GM21526 (cell line): ENCODE results near the gene ARID3A.

ENCODE experiments used
- ATAC-seq: cut with Tn5 transposase; IDR thresholded peaks from one replicate; pipeline ENCODE4 v1.9.1; 2021; ENCODE audit warnings: moderate library complexity; ENCODE audit not compliant: unreplicated experiment, low FRiP score

ARID3A gene

DNA sequence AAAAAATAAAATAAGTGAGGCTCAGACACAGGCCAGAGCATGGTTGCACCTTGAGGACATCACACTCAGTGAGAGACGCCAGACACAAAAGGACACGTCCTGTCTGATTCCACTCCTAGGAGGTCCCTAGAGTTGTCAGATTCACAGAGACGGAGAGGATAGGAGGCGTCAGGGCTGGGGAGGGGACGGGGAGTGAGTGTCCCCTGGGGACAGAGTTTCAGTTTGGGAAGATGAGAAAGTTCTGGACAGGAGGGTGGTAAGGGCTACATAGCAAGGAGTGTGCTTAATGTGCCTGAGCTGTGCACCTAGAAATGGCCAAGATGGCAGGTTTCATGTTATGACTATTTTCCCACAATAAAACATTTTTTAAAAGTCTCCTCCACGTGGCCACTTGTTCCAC is 72.2 kb downstream of the ARID3A start:
- ATAC-seq, result no peak

DNA sequence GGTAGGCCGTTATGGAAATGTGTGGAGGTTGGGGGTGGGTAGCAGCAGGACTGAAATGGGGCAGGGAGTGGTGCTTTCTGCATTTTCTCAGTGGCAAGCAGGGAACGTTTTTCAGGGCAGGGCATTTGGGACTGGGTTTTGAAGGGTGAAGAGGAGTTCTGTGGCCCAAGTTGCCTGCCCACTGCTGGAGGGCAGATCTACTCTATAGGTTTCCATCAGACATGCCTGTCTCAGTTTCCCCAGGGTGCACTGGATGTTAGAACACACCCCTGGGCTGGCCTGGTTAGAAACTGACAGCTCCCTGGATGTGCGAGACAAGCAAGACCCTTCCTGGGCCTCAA is 73.5 kb downstream of the ARID3A start:
- no peak for ATAC-seq

DNA sequence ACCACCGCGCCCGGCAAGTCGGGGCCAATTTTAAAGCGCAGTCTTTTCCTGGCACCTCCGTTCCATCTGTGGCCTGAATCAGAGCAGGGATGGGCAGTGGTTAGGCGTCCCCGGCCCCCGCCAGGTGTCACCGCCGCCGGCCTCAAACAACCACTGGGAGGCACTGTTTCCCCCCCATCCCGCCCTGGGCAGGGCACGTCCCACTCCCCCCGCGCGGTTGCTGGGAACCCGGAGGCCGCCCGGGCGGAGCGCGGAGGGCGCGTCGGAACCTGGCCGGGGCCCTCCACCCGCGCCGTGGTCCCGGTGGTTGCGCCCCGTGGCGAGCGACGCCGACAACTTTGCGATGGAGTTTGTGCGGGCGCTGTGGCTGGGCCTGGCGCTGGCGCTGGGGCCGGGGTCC is 74.3 kb downstream of the ARID3A start, which contains the start of gene GRIN3B:
Gene GRIN3B, plus strand, starts transcription at position 325 of the 400 bp plus-strand sequence. Its CDS starts 19 bp downstream, at position 344.
- no peak for ATAC-seq

DNA sequence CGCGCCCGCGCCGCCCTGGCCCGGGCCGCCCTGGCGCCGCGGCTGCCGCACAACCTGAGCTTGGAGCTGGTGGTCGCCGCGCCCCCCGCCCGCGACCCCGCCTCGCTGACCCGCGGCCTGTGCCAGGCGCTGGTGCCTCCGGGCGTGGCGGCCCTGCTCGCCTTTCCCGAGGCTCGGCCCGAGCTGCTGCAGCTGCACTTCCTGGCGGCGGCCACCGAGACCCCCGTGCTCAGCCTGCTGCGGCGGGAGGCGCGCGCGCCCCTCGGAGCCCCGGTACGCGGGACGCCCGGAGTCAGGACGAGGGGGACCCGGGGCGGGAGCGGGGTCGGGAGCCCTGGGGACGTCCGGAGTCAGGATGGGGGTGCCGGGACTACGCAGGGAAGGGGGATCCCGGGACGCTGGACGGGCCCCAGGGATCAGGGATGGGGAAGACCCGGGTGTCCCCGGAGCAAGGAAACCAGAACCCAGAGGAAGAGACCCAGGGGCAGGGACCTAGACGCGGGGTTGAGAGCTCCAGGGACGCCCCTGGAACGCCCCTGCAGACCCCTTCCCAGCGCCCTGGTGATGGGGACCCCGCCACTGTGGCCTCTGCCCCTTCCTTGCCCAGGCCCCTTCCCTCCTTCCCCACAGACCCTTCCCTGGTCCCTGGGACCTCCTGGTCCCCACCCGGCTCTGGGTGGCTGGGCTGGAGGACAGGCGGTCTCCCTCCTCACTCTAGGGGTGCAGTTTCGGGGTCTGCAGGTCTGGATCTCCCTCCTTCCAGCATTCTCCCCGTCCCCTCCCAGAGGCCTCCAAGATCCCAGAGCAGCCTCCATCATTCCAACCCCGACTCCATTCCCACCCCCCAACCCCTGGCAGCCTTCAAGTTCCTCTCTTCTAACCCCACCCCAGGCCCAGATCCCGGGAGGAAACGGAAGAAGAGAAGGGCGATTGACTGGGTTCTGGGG is 75.0 kb downstream of the ARID3A start:
- ATAC-seq, result no peak

DNA sequence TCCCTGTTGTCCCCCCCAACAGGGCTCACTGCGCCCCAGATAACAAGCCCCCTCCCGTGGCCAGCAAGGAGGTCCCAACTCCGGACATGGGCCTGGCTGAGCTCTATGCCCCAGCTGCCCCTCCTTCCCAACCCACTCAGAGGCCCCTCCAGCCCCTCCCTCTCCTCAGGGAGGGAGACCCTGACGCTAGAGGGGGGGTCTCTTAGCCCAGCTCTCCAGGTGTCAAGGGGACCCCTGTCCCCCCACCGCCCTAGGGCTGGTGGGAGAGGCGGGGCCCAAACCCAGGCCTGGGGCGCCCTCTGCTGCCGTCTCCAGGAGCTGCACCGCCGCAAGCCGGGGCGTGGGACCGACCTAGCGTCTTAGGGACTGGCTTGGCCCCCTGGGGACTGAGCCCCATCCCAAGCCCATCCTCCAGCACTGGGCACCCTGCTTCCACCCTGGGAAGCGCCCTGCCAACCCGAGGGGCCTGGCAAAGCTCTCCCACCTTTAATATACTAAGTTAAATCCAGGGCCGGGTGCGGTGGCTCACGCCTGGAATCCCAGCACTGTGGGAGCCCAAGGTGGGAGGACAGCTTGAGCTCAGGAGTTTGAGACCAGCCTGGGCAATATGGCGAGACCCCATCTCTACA is 75.8 kb downstream of the ARID3A start:
- ATAC-seq, result no peak

DNA sequence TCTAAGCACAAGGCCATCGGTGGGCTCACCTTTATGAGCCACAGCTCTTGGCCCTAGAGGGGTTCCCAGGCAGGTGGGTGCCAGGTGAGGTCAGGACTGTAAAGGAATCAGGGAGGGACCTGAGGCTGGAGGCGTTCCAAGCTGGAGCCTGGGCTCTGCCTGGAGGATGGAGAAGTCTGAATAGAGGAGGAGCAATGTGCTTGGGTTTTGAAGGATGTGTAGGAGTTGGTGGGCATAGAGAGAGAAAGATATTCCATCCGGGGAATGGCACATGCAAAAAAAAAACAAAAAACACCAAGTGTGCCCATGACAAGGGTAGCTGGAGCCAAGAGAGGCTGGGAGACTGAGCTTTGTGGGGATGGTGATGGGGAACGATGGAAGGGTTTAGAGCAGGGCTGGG is 76.8 kb downstream of the ARID3A start:
- ATAC-seq, result no peak

DNA sequence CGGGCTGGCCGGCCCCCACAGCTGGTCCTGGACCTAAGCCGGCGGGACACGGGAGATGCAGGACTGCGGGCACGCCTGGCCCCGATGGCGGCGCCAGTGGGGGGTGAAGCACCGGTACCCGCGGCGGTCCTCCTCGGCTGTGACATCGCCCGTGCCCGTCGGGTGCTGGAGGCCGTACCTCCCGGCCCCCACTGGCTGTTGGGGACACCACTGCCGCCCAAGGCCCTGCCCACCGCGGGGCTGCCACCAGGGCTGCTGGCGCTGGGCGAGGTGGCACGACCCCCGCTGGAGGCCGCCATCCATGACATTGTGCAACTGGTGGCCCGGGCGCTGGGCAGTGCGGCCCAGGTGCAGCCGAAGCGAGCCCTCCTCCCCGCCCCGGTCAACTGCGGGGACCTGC is 77.4 kb downstream of the ARID3A start:
- ATAC-seq, result no peak

DNA sequence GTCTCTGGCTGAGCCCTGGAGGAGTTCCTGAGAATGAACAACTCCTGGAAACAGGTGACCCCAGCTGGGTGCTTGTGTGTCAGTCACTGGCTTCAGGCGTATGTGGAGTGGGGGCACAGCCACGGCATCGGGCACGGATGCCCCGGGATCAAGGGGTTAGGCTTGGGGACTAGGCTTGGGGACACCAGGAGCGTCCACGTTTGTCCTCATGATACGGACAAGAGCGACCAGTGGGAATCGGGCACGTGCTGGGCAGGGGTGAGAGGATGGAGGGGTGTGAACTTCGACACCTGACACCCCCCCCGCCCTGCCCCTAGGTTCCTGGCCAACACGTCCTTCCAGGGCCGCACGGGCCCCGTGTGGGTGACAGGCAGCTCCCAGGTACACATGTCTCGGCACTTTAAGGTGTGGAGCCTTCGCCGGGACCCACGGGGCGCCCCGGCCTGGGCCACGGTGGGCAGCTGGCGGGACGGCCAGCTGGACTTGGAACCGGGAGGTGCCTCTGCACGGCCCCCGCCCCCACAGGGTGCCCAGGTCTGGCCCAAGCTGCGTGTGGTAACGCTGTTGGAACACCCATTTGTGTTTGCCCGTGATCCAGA is 78.5 kb downstream of the ARID3A start:
- no peak for ATAC-seq

DNA sequence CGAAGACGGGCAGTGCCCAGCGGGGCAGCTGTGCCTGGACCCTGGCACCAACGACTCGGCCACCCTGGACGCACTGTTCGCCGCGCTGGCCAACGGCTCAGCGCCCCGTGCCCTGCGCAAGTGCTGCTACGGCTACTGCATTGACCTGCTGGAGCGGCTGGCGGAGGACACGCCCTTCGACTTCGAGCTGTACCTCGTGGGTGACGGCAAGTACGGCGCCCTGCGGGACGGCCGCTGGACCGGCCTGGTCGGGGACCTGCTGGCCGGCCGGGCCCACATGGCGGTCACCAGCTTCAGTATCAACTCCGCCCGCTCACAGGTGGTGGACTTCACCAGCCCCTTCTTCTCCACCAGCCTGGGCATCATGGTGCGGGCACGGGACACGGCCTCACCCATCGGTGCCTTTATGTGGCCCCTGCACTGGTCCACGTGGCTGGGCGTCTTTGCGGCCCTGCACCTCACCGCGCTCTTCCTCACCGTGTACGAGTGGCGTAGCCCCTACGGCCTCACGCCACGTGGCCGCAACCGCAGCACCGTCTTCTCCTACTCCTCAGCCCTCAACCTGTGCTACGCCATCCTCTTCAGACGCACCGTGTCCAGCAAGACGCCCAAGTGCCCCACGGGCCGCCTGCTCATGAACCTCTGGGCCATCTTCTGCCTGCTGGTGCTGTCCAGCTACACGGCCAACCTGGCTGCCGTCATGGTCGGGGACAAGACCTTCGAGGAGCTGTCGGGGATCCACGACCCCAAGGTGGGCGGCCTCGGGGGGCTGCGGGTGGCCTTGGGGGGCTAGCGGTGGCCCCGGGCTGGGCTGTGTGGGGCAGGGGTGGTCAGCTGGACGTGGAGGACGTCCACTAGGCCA is 79.2 kb downstream of the ARID3A start:
- ATAC-seq, result no peak

DNA sequence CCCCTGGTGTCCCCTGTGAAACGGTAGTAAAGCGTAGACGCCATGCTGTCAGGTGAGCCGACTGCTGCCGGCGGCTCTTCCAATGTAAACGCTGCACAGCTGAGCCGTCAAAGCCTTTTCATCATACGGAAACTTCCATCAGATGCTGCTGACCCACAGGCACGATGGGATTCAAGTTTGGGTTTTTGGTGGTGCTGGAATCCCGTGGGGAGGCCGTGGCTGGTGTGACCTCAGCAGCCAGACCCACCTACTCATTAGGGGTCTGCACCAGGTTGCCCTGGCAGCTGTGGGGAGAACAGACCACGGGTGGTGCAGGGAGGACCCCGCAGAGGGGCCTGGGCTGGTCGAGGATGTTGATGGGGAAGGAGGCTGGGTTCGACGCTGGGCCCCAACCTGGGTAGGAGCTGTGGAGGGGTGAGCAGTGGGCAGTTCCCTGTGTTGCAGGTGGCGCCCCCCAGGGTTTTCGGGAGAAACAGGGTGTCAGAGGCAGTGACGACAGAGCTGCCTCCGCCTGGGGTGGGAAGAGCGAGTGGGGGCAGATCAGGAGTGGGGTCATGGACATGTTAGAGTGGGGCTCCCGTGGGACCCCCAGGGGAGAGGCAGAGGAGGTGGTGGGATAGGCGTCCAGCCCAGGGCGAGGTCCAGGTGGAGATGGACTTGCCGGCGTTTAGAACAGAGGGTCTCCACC is 81.0 kb downstream of the ARID3A start:
- no peak for ATAC-seq

DNA sequence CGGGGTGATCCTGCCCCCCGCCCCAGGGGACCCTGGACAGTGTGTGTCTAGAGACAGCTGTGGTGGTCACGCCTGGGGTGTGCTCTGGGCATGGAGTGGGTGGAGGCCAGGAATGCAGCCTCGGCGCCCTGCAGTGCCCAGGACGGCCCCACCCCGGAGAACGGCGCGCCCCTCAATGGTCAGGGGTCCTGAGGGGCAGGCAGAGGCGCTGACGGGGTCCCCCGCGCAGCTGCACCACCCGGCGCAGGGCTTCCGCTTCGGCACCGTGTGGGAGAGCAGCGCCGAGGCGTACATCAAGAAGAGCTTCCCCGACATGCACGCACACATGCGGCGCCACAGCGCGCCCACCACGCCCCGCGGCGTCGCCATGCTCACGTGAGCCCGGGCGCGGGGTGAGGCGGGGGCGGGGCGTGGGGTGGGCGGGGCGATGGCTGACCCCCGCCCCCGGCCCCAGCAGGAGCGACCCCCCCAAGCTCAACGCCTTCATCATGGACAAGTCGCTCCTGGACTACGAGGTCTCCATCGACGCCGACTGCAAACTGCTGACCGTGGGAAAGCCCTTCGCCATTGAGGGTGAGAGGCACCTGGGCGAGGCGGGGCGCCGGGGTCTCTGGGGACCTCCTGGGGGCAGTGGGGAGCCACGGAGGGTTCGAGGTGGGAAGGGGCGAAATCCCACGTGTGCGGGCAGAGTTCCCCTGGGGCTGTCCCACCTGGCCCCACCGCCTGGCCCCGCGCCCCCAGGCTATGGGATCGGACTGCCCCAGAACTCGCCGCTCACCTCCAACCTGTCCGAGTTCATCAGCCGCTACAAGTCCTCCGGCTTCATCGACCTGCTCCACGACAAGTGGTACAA is 81.8 kb downstream of the ARID3A start:
- no peak for ATAC-seq

DNA sequence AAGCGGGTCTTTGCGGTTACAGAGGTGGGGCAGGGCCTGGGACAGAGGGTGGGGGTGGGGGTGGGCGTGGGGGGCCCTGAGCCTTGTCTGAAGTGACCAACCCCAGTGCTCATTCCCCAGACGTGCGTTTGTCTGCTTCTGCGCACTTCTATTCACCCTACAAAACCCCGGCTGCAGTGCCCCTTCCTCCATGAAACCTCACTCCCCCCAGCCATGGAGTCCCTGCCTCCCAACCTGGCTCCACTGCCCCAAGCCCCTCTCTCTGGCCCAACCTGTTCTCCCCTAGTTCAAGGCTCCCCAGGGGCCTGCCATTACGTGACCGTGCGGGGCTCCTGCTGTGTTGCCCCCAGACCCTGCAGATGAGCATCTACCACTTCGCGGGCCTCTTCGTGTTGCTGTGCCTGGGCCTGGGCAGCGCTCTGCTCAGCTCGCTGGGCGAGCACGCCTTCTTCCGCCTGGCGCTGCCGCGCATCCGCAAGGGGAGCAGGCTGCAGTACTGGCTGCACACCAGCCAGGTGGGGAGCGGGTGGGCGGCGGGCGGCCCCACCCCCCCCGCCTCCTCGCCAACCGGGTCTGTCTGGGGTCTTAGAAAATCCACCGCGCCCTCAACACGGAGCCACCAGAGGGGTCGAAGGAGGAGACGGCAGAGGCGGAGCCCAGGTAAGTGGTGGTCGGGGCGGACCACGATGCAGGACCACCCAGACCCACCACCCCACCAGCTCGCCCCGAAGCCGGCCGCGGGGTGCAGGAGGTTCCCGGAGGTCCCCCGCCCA is 82.6 kb downstream of the ARID3A start:
- ATAC-seq, result no peak

DNA sequence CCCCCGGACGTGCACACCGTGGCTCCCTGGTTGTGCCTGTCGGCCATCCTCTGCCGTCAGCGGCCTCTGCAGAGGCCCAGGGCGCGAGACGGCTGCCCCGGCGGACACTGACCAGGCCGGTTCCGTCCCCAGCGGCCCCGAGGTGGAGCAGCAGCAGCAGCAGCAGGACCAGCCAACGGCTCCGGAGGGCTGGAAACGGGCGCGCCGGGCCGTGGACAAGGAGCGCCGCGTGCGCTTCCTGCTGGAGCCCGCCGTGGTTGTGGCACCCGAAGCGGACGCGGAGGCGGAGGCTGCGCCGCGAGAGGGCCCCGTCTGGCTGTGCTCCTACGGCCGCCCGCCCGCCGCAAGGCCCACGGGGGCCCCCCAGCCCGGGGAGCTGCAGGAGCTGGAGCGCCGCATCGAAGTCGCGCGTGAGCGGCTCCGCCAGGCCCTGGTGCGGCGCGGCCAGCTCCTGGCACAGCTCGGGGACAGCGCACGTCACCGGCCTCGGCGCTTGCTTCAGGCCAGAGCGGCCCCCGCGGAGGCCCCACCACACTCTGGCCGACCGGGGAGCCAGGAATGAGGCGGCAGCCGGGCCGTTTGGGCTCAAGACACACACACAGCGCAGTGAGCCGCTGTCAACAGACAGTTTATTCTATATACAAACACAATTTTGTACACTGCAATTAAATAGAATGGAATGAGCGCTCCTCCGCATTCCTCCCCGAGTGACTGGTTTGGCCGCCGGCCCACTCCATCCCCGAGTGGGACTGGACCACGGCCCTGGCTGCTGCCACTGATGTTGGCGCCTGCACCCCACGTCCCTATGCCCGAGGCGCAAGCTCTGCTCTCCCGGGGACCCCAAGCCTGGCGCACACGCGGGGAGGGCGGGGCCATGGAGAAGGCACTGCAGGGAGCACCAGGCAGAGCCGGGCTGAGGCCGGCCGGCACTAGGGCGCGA is 83.5 kb downstream of the ARID3A start:
- ATAC-seq, result no peak

DNA sequence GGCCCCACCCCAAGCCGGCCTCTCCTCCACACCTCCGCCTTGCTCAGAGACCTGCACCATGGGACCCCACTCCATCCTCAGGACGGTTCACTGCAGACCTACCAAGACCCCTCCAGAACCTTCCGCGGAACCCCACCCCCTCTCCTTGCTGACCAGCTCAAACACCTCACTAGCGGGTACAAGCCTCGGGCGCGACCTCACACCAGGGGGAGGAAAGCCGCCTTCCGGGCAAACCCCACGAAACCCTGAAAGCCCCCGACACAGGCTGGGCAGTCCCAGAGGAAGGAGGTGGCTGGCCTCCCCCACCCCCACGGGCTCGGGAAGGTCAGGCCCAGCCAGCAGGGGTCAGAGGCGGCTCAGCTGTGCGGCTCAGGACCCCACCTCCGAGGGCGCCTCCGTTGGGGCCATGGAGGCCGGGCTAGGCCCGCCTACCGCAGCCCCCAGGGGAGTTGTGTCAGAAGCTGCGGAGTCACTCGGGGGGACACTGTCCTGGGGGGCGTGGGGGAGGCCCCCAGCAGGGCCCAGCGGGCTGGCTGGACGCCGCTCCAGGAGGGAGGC is 84.2 kb downstream of the ARID3A start:
- ATAC-seq, result no peak

DNA sequence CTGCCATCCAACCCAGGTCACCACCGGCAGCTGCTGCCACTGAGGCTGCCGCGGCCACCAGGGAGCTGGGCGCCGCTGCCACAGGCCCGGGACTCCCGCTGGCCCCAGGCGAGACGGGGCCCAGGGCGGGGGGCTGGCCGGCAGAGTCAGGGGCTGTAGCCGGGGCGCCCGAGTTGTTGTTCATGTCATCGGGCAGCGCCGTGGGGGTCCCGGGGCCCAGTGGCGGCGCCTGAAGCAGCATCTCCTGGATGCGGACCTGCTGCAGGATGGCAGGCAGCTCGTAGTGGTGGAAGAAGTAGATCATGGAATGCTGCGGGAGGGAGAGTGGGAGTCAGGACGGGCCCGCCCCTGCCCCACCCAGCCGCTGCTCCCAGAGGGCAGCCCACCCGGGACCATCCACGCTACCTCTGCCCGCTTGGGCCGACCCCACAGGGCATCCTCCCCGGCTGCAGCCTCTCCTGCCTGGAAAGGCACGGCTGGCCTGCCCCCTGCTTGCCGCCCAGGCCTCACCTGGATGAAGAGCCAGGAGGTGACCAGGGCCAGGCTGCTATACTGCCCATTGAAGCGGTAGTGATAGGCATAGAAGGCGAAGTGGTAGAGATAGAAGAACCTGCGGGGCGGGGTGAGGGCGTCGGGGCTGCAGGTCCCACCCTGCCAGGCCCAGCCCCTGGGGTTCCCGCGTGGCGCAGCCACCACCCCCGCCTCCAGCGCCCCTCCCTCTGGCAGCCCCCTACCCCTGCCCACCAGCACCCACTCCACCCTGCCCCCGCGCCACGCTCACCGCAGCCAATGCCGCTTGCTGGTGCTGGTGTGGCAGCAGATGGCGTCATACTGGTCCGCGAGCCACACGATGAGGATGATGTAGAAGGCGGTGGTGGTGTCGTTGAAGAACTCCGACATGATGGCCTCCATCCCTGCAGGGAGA is 85.0 kb downstream of the ARID3A start:
- no peak for ATAC-seq

DNA sequence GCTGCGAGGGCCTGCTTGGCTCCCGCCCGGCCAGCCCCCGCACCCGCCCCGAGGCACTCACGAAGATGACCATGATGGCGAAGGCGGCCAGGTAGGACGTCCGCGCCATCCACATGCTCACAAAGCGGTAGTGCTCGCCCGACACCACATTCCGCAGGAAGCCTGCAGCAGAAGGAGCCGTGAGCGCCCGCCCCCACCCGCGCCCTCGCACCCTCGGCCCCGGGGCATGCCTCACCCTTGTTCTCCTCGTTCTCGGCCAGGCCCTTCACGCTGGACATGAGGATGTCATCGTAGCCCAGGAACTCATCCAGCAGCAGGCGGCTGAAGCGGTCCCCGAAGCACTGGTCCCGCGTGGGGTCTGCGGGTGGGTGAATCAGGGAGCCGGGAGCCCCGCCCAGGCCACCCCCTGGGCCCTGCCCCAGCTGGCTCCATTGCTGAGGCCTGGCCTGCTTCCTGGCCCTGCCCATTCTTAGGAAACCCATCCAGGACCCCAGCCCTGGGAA is 86.0 kb downstream of the ARID3A start:
- no peak for ATAC-seq
